Renal pelvis (tissue), 4 donors: ENCODE results near the gene CHRDL2. TPM values are rescaled to one million over a fixed set of nuclear protein-coding genes. Genes with fewer than 3 reads are reported as not detected.

Experiments
- DNase-seq: peaks from one replicate; pipeline ENCODE4 v3.0.0-alpha.2; 2013
- polyA plus RNA-seq, 3 donors: library from polyadenylated mRNA; unstranded; fragments of 120-200 nt; gene quantifications; one replicate each; pipeline ENCODE4 v1.2.1, GENCODE V29; 2013; ENCODE audit not compliant: insufficient read length in 3 of 3

Gene CHRDL2
- polyA plus RNA-seq, 3 donors, result 0.31 to 0.50 (median 0.35) TPM

DNA sequence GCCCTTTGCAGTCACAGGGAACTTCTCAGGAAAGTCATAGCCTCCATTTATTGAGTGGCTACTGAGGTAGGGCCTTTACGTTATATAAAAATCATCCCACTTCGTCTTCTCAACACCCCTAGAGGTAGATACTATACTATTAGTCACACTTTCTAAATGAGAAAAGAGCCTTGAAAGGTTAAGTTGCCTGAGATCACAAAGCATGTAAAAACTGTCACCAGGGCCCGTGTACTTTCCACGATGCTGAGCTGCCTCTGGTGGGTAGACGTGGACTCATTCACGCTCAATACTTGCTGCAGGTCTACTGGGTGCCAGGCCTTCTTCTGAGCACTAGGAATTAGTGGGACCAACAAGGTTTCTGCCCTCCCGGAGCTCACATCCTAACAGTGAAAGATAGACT, 16.3 kb downstream of the CHRDL2 start:
- DNase-seq, result no peak

DNA sequence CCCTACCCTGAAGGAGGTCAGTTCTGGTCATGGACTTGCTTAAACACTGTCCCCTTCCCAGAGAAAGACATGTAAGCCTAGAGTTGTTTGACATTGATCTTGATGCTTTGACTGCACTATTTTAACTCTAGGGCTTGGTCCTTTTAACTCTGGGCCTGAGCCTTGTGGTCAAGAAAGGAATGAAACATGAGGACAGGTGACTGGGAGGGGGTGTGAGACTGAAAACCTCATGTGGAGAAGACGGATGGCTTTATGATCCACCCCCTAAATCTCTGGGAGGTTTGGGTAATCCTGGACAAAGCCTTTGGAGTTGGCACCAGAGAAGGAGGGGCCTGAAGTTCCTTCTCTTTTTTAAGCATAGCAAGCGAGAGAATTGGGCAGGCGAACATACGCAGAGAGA, 17.5 kb downstream of the CHRDL2 start:
- DNase-seq, result no peak

DNA sequence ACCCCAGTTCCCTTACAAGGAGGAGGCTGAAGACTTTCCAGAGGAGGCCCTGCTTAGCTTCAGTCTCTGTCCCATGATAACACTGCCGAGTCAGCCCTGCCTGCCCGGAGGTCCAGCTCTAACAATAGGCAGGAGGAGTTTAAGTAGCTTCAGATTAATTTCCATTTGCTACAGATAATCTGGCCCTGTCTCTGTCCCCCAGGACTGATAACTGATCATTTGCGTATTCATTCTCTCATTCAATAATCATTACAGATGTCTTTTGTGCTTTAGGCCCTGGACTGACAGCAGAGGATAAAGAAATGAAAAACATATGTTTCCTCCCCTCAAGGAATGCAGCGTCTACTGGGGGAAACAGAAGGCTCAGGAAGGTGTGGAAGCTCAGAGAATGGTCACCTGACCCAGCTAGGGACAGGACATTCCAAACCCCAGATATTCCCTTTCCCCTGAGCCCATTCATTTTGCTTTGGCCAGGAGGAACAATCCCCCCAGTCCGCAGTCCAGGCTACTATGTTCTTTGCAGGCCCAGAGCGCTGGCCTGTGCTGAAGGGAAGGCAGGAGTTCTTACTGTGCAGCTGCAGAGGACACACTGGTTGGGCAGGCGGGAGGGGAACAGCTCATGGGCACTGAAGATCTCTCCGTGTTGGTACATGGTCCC, 20.8 kb downstream of the CHRDL2 start:
- no peak for DNase-seq

DNA sequence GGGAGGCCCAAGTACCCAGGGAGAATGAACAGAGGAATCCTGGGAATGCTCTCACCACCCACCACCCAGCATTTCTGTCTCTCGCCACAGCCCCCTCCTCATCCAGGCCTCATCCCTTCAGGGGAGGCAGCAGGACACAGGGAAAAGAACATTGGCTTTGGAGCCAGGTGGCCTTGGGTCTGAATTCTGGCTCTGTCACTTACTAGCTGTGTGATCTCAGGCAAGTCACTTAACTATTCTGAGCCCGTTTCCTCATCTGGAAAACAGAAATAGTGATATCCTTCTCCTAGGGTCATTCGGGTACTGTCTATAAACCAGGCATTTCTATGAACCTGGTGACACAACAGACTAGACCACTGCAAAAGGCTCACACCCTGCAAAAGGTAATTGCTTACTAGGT, 22.1 kb downstream of the CHRDL2 start:
- no peak for DNase-seq

DNA sequence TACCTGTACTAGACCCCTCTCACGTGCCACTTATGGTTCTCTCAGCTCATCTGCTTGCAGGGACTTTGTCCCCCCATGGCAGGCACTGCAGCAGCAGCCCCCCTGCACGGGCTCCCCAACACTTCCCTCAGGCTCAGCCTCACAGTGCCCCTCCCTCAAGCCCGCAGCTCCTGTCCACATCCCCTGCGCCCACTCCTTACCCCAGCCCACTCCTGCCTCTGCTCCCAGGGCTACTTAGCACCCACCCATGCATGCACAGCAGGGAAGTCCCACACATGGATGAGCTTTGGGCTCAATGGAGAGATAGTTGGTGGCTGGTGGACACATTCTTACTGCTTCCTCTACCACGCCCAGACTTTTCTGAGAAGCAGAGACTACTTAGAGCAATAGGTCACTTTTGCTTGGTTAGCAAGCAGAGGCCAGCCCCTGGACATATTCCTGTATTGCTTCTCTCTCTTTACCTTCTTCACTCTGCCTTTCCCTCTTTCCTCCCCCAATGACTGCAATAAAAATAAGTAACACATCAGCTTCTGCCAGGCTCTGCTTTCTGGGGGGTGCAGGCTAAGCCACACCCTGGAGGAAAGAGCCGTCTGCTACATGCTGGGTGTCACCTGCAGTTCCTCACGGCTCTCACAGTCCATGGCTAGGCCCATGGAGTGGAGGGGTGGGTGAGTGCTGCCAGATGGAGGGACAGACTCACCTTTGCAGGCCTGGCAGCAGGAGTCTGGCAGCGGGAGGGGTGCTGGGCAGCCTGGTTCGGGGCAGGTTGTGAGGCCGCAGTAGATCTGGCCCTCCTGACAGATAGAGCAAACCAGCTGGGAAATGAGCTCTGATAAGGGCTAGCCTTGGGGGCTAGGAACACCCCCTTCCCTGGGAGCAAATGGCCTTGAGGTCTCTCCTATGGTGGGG, 23.4 kb downstream of the CHRDL2 start:
- DNase-seq, result no peak

DNA sequence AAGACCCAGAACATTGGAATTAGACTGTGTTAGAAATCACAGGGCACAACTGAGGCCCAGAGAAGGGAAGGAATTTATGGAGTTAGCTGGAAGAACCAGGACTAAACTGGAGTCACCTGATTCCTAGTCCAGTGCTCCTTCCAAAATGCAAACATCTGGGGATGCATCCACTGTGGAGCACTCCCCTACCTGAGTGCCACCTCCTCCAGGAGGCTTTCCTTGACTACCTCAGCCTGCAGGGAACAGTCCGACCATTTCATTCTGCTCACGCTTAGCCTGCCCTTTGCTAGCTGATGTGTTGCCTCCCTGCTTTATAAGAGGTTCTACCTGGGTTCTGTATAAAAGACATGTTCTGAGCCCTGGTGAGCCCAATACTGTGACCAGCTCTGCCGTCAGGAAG, 24.0 kb downstream of the CHRDL2 start:
- no peak for DNase-seq

DNA sequence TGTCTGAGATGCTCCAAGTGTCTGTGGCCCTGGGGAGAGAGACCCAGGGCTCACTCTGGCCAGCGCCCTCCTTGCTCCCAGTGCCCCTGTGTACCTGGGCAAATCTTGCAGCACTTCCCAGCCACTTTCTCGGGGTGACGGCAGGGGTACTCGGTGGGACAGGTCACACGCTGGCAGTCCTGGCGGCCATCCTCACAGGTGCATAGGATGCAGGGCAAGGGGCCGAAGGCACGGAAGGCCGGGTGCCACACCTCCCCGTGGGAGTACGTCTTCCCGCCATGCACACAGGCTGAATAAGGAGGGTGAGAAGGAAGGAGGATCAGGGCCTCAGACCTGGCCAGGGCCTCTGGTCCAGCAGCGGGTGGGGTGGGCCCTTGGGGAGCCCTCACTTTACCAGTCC, 28.0 kb downstream of the CHRDL2 start:
- DNase-seq, result no peak

DNA sequence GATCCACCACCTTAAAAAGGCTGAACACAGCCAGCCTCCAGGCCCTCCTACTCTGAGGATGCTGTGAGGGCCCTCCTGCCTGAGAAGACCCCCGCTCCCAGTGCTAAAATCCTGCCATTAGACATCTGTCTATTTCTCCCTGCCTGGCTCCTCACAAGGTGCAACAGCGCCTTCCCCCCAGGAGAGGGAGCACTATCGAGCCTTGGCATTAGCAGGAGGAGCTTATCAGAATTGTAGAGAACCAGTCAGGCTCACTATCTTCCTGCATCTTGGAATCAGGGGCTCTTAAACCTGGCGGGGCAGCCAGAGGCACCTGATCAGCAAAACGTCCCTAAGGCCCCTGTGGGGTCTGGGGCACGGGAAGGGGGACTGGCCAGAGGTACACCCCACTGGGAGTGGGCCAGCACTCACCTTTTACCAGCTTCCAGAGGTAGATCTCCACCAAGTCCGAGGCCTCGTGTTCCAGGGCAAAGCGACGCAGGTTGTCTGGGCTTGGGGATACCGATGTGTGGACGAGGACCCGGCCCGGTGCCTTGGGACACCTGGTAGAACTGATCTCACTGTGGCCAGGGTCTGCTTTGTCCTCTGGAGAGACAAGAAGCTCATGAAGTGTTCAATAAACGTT, 28.7 kb downstream of the CHRDL2 start:
- peak; percentile 68 for DNase-seq

DNA sequence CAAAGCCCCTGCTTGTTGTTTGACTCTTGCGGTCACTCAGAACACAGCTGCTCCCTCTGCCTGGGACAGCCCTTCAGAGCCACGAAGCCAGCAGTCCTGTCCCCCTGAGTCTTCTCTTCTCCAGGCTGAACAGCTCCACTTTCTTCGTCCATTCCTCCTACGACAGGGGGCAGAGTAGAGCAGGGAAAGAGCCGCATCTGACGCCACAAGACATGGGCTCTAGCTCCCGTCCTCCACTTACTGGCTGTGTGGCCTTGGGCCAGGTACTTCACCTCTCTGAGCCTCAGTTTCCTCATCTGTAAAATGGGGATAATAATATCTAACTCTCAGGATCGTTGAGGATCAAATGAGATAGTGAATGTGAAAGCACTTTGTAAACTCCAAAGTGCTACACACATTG, 29.9 kb downstream of the CHRDL2 start:
- DNase-seq, result no peak

DNA sequence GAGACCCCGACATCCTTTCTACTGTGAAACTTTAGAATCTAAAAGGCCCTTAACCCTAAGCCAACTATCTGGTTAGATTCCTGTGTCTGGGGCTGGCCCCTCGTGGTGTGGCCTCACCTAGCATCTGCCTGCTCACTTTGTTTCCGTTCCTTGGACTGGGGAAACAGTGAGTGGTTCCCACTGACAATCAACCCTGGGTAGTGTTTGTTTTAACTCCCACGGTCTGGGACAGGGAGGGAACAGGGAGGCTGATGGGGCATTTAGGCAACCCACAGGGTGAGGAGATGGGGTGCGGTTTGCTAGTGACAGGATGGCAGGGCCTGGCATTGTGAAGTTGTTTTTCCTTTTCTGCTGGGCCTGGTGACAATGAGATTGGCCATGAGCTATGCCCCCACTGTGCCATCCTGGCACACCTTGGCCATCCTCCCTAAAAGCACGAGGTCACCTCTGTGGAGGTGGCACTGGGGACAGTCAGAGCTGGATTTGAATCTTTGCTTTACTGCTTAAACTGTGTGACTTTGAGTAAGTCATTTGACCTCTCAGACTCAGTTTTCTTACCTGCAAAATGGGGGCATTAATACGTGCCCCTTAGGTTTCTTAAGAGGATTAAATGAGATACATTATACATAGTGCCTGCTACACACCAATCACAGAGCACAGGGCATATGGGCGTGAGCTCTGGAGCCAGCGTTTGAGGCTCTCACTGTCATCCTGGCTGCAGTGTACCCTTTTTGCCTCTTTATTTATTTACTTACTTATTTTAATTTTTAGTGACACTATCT, 31.4 kb downstream of the CHRDL2 start:
- no peak for DNase-seq

DNA sequence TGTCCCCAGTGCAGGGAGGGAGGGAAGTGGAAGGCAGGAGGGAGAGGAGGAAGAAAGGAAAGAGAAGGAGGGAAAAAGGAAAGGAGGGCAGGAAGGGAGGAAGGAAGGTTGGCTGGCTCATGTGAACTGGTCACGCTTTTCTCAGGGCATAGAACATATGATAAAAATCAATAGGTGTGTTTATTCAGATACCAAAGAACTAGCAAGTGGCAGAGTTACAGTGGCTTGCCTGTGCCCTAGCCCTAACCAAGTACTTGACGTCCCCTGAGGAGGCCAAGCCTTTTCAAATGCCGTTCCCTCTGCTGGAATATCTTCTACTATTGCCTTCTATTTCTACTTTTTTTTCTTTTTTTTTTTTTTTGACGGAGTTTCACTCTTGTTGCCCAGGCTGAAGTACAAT, 33.5 kb downstream of the CHRDL2 start:
- DNase-seq, result no peak

DNA sequence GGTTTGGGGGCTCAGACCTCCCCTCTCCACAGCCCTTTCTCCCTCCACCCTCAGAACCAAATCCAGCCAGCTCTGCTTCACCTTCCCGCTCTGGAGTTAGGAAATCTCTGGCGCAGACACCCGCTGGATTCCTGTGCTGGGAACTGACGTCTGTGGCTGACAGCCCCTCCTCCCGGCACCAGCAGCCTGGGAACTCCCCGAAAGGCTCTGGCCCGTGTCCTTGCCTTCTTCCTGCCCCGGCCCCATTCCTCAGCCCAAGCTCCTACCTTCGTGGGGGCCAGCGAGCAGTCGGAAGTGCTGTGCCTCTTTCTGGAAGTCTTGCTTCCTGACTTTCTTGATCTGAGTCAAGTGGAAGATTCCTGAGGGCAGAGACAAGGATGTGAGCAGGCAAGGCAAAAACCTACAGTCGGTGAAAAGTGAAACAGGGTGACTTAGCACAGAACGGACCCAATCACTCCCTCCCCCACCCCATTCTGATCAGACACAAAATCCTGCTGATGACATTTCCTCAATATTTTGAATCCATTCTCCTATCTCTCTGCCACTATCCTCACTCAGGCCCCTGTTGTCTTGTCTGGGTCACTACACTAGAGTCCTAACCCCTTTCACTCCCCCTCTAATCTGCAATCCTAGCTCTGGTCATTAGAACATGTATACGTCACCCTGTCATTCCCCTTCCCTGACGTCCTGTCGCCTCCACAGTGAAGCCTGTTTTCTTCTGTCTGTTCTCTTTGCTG, 34.1 kb downstream of the CHRDL2 start:
- peak; percentile 65 for DNase-seq

DNA sequence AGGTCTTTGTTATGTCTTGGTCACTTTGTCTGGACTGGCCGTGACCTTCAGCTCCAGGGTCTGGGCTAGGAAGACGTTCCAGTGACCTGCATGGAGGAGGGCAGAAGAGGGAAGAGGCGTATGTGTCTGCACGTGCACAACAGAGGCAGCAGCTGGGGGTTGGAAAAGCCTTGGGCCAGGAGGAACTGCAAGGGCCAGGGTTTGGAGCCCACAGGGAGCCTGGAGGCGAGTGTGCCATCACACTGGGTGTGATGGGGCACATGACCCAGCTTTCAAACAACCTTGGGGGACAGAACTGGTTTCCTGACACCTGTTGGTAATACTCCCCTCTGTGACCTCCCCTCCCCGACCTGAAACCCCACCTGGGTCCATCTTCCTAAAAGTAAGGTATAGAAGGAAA, 34.7 kb downstream of the CHRDL2 start:
- no peak for DNase-seq

DNA sequence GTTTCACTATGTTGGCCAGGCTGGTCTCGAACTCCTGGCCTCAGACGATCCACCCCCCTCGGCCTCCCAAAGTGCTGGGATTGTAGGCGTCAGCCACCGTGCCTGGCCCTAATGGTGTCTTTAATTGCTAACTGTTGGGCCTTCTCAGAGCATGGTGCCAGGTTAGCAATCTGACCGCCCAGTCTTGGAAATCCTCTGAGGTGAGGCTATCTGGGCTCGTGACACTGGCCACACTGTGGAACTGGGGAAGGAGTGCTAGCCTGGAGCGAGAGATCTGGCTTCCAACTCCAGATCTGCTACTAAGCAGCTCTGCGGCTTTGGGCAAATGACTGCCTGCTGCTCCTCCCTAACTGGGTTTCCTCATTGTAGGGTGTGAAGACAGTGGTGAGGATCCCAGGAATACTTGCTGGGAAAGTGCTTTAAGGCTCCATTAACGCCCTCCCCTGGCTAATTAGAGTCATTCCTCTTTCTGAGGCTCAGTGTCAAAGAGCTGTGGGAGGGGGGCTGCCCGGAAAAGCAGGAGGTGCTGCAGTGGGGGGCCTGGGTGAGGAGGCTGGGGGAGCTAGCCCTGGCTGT, 35.4 kb downstream of the CHRDL2 start:
- DNase-seq, result no peak

DNA sequence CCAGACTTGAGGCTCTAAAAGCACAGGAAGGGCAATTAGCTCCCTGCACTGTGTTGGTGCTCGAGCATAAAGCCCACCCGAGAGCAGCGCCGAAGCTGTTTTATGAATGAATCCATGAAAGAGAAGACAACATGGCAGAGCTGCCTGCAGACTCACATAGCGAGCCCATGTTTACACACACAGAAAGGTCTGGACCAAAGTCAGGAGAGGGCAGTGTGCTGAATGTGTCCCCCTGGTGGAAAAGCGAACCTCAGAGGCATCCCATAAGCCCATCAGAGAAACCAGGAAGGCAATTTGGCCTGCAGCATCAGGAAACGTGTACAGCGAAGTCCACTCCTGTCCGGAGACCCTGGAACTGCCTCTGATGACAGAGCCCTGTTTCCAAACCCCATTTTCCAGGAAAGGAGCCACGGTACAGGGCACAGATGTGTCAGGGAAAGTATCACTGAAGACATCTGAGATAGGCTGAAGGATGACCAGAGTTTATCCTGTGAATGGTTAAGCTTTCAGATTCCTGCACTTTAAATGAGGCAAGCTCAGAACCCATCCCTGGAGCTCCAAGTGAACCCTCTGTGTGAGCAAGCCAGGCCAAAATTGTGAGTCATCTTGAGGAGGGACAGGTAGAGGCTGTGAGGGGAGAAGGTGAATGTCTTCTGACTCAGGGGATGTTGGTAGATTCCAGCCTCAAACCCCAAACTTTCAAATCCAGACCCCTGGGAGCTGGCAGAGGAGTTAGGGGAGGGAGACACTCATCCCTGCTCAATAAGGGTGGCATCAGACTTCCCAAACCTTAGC, 36.9 kb downstream of the CHRDL2 start:
- DNase-seq, result no peak

DNA sequence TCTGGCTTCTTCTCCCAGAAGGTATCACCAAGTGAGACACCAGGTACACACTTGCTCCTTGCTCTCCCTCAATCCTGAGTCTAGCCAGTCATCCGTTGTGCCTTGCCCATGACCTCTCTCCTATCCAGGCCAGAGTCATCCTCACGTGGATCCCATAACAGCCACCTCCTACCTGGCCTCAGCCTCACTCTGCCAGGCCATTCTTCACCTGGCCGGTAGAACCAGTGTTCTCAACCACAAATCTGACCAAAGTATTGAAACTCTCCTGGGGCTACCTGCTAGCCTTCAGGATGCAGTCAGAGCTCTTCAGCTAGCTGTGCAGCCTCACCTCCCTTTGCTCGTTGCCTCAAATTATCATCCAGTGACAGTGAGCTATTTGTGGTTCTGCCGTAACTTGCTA, 37.7 kb downstream of the CHRDL2 start:
- DNase-seq, result no peak

DNA sequence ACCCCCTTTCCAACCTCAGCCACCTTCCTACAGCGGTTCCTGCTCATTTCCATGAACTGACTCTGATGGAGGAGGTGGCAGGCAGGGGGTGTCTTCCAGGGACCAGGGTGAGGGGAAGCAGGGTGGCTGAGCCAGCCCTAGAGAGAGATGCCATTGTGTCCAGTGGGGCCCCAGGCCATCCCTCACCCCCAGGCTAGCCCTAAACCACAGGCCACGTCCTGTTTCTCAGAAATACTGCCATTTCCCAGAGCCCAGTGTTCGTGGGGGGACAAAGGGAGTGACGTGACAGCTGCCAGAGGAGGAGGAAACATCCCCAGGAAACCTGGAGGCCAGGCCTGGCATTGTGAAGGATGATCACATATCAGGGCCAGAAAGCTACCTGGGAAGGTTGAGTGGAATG, 39.5 kb downstream of the CHRDL2 start:
- DNase-seq, result no peak

DNA sequence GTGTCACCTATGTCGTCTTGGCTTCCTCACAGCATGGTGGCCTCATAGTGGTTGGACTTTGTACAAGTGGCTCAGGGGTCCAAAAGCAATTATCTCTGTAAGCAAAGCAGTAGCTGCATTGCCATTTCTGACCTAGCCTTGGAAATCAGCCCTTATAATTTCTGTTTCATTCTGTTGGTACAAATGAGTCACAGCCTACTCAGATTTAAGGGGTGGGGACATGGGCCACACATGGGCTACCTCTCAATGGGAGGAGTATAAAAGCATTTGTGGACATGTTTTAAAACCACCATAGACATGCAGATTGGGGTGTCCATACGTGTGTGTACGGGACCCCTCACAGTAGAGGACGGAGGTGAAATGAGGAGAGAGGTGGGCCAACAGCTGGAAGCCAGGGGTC, 41.6 kb downstream of the CHRDL2 start:
- no peak for DNase-seq

DNA sequence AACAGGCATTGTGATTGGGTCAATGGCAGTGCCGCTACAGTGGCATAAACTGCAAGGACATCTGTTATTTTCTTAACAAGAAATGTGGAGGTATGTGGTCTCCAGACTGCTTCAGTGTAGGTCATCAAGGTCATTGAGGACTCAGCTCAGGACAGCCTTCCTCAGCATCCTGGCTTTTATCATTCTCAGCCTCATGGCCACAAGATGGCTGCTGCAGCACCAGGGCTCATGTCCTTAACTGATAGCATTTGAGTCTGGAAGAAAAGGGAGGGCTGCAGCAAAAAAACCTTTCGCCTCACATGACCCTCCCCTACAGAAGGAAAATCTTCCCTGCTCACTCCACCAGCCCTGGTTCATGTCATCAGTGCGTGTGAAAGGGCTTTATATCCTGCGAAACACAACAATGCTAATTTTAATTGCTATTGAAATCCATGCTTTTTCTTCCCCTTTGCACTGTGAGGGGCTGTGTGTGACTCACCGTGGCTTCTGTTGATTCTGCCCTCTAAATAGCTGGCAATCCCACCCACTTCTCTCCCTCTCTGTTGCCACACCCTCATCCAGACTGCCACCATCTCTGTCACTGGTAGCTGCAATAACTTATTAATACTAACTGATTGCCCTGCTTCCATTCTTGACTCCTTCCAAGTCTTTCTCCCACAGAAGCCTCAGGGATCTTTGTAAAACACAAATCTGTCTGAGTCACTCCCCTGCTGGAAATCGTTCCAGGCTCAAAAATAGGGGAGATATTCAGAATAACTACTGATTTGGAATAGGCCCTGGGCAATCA, 43.8 kb downstream of the CHRDL2 start:
- DNase-seq, result no peak
